LNCaP clone FGC (cell line): ENCODE data around the gene GIPC1.
A peak's percentile ranks its signal among the peaks of the same experiment; 100 is the strongest.

Experiments used
- DNase-seq: peaks from one replicate; pipeline ENCODE4 v3.0.0-alpha.2; 2011; ENCODE audit warnings: low read depth
- H3K4me3 ChIP-seq: 2 replicates; pipeline ENCODE4 v1.5.1; 2011; ENCODE audit warnings: mild to moderate bottlenecking, low read depth, low read length, control low read depth
- CTCF ChIP-seq: IDR thresholded peaks from 2 replicates; pipeline ENCODE4 v1.5.1; 2012; ENCODE audit warnings: mild to moderate bottlenecking; ENCODE audit not compliant: control insufficient read depth, insufficient read depth; ENCODE audit errors: extremely low read depth

The GIPC1 gene

GRCh38 chr19:14528419-14529253, 32.7 kb upstream of the GIPC1 start:
- peak overlapping the region; percentile 96 for H3K4me3 ChIP-seq
- DNase-seq, result no peak
- TF ChIP-seq CTCF, result no peak

- DNase-seq, result no peak
- no peak overlapping the region for H3K4me3 ChIP-seq
- TF ChIP-seq CTCF, result no peak
These were observed 30.5 kb upstream of the GIPC1 start for GRCh38 chr19:14526423-14526822.

GRCh38 chr19:14525729-14526128, 29.8 kb upstream of the GIPC1 start:
- TF ChIP-seq CTCF, result no peak
- no peak for DNase-seq
- H3K4me3 ChIP-seq, result no peak overlapping the region

GRCh38 chr19:14520543-14520942, 24.6 kb upstream of the GIPC1 start:
- H3K4me3 ChIP-seq, result no peak overlapping the region
- TF ChIP-seq CTCF, result no peak
- DNase-seq, result no peak

- no peak overlapping the region for H3K4me3 ChIP-seq
- no peak for DNase-seq
- no peak for TF ChIP-seq CTCF
These were observed 24.0 kb upstream of the GIPC1 start for GRCh38 chr19:14519860-14520407.

- H3K4me3 ChIP-seq, result no peak overlapping the region
- DNase-seq, result no peak
- TF ChIP-seq CTCF, result no peak
These were observed 23.4 kb upstream of the GIPC1 start for GRCh38 chr19:14519245-14519859.
